HepG2 (cell line): ENCODE data around the gene FUBP3. TPM values are rescaled to one million over a fixed set of nuclear protein-coding genes. Genes with fewer than 3 reads are reported as not detected.

Source experiments
- ATAC-seq: fragments of 200-7000 bp; cut with Tn5 transposase; 3 replicates; pipeline ENCODE4 v1.9.1; 2020; ENCODE audit warnings: mild to moderate bottlenecking, moderate library complexity
- BruUV-seq: library from RNA; stranded (reverse); fragments of 400-500 nt; replicated peaks from 2 replicates; lab custom pipeline; 2021; lab: Mats Ljungman, UMichigan
- CTCF ChIA-PET: fragments of 300-600 bp; formaldehyde crosslinking; extraction: SDS; loops from one replicate; lab custom pipeline; 2021; ENCODE audit warnings: low total read pairs, inconsistent platforms, low intra/inter-chr PET ratio; lab: Yijun Ruan, JAX
- POLR2A ChIA-PET: fragments of 350-600 bp; sonication (Branson Sonifier 250); formaldehyde crosslinking; loops from one replicate; lab custom pipeline; 2020; ENCODE audit warnings: antibody characterized with exemption, inconsistent platforms; lab: Yijun Ruan, JAX
- DNase-seq: peaks from one replicate; pipeline ENCODE4 v3.0.0-alpha.2; 2015; ENCODE audit warnings: low spot score
- FAIRE-seq: peaks from 3 replicates; lab custom pipeline; 2011; peaks lifted over from hg19 to GRCh38; lab: Jason Lieb, UNC
- H2AFZ ChIP-seq: one replicate; pipeline ENCODE4 v1.6.1; 2011; ENCODE audit warnings: low read length, inconsistent platforms
- H3K27ac ChIP-seq: fragments of 300-600 bp; 3 replicates; pipeline ENCODE4 v1.8.0; 2011; ENCODE audit warnings: mixed run types, mild to moderate bottlenecking, mixed read lengths, low read length, inconsistent platforms; ENCODE audit not compliant: insufficient read depth; ENCODE audit errors: extremely low read length
- H3K27me3 ChIP-seq, 2 experiments: fragments of 200-600 bp in 1 of 2; 2 replicates in 1 of 2; 3 replicates in 1 of 2; pipeline versions ENCODE4 v1.6.0 to v1.8.0; 2011; ENCODE audit warnings: low read length in 2 of 2, mild to moderate bottlenecking in 2 of 2, moderate library complexity in 2 of 2, inconsistent platforms in 1 of 2; ENCODE audit not compliant: insufficient read depth in 2 of 2, control insufficient read depth in 1 of 2
- H3K36me3 ChIP-seq, 2 experiments: fragments of 200-600 bp in 1 of 2; replicated peaks in 1 of 2; 2 replicates in 1 of 2; 3 replicates in 1 of 2; pipeline versions ENCODE4 v1.5.1 to v1.8.0; 2011; ENCODE audit warnings: low read length in 2 of 2, inconsistent platforms in 1 of 2; ENCODE audit not compliant: insufficient read depth in 2 of 2, control insufficient read depth in 1 of 2
- H3K4me1 ChIP-seq: 2 replicates; pipeline ENCODE4 v1.5.1; 2012; ENCODE audit warnings: low read length, inconsistent platforms; ENCODE audit not compliant: insufficient read depth
- H3K4me2 ChIP-seq: 2 replicates; pipeline ENCODE4 v1.6.0; 2011; ENCODE audit warnings: low read depth, low read length, inconsistent platforms
- H3K4me3 ChIP-seq, 3 experiments: fragments of 200-600 bp in 1 of 3; sonication (generic), shearing (Covaris generic) in 1 of 3; replicated peaks in 1 of 3; 2 replicates each; pipeline ENCODE4 v1.5.1; 2011 to 2016; ENCODE audit warnings: low read length in 3 of 3, inconsistent platforms in 2 of 3, low read depth in 2 of 3, mild to moderate bottlenecking in 2 of 3, control low read depth in 1 of 3, mixed read lengths in 1 of 3; ENCODE audit not compliant: insufficient read depth in 1 of 3
- H3K79me2 ChIP-seq: one replicate; pipeline ENCODE4 v1.6.1; 2011; ENCODE audit warnings: low read length, inconsistent platforms; ENCODE audit not compliant: insufficient read depth
- H3K9ac ChIP-seq: 2 replicates; pipeline ENCODE4 v1.6.0; 2011; ENCODE audit warnings: mild to moderate bottlenecking, low read depth, low read length, inconsistent platforms; ENCODE audit not compliant: insufficient read depth
- H3K9me3 ChIP-seq: 2 replicates; pipeline ENCODE4 v1.5.1; 2012; ENCODE audit warnings: mild to moderate bottlenecking, low read length
- H4K20me1 ChIP-seq: 2 replicates; pipeline ENCODE4 v1.6.0; 2011; ENCODE audit warnings: inconsistent platforms, mild to moderate bottlenecking, low read length, moderate library complexity; ENCODE audit not compliant: insufficient read depth
- FOXA3 ChIP-seq: IDR thresholded peaks from 2 replicates; pipeline ENCODE4 v1.6.1; 2016; ENCODE audit warnings: missing genetic modification reagents, missing compliant biosample characterization
- FOXK1 ChIP-seq: sonication (generic); formaldehyde crosslinking; IDR thresholded peaks from 2 replicates; pipeline ENCODE4 v1.4.0; 2020; ENCODE audit warnings: low read depth, missing genetic modification reagents, borderline replicate concordance
- HDAC2 ChIP-seq: sonication (generic); formaldehyde crosslinking; IDR thresholded peaks from 2 replicates; pipeline ENCODE4 v1.4.0; 2020; ENCODE audit warnings: missing genetic modification reagents
- HNF4A ChIP-seq: sonication (generic); formaldehyde crosslinking; IDR thresholded peaks from 2 replicates; pipeline ENCODE4 v1.4.0; 2020; ENCODE audit warnings: missing genetic modification reagents
- HNF4G ChIP-seq, 2 experiments: sonication (generic) in 1 of 2; formaldehyde crosslinking in 1 of 2; IDR thresholded peaks; 2 replicates each; pipeline versions ENCODE4 v1.4.0 to v1.6.1; 2011 to 2020; ENCODE audit warnings: borderline replicate concordance in 2 of 2, low read depth in 2 of 2, mild to moderate bottlenecking in 2 of 2, low read length in 1 of 2, missing genetic modification reagents in 1 of 2, moderate library complexity in 1 of 2
- KAT8 ChIP-seq: IDR thresholded peaks from 2 replicates; pipeline ENCODE4 v1.6.1; 2016; ENCODE audit warnings: missing genetic modification reagents, missing compliant biosample characterization
- PPARG ChIP-seq: conservative IDR thresholded peaks from 2 replicates; pipeline ENCODE4 v1.6.1; 2016; ENCODE audit warnings: missing biosample characterization, missing genetic modification reagents
- RFX5 ChIP-seq: IDR thresholded peaks from 2 replicates; pipeline ENCODE4 v1.6.1; 2011; ENCODE audit warnings: low read depth, low read length, improper control_type of control experiment
- SP140L ChIP-seq: sonication (generic); formaldehyde crosslinking; IDR thresholded peaks from 2 replicates; pipeline ENCODE4 v1.4.0; 2020; ENCODE audit warnings: missing genetic modification reagents, borderline replicate concordance
- TBX3 ChIP-seq: fragments of 450-650 bp; IDR thresholded peaks from 2 replicates; pipeline ENCODE4 v1.6.1; 2017; ENCODE audit warnings: antibody characterized with exemption, mild to moderate bottlenecking, inconsistent platforms, borderline replicate concordance
- TEAD2 ChIP-seq: sonication (generic); formaldehyde crosslinking; IDR thresholded peaks from 2 replicates; pipeline ENCODE4 v1.9.0; 2021; ENCODE audit warnings: missing genetic modification reagents
- ZEB1 ChIP-seq: IDR thresholded peaks from 2 replicates; pipeline ENCODE4 v1.6.1; 2012; ENCODE audit warnings: mild to moderate bottlenecking, low read depth, inconsistent platforms; ENCODE audit not compliant: insufficient replicate concordance
- ZNF264 ChIP-seq: sonication (generic); formaldehyde crosslinking; IDR thresholded peaks from 2 replicates; pipeline ENCODE4 v1.4.0; 2020; ENCODE audit warnings: missing genetic modification reagents
- ZNF350 ChIP-seq: sonication (generic); formaldehyde crosslinking; IDR thresholded peaks from 2 replicates; pipeline ENCODE4 v1.4.0; 2020; ENCODE audit warnings: mild to moderate bottlenecking, low read depth, missing genetic modification reagents, borderline replicate concordance
- WGBS: methylation state at CpG from one replicate; pipeline ENCODE4 v1.1.6; 2017; ENCODE audit warnings: low lambda C conversion rate; 5-methylcytosine and 5-hydroxymethylcytosine counted together
- in situ Hi-C: cut with HindIII; loops from 2 replicates; pipeline ENCODE4 v1.10.0; 2017; ENCODE audit warnings: low pct_unique_long_range_greater_than_20kb; ENCODE audit not compliant: extremely low pct_ligation_motif_present
- intact Hi-C: fragments of 100-400 bp; cut with micrococcal nuclease; formaldehyde crosslinking; loops from one replicate; pipeline ENCODE4 v1.10.0; 2022; ENCODE audit not compliant: unreplicated experiment
- polyA plus RNA-seq, 8 experiments: library from polyadenylated mRNA; depleted of rRNA in 3 of 8; stranded (reverse) in 7 of 8; unstranded in 1 of 8; fragments of >200 nt; fragmentation: Illumina TruSeq in 4 of 8; extraction: Trizol in 4 of 8; gene quantifications; 2 replicates each; pipeline versions ENCODE4 v1.2.1 to v1.2.3, GENCODE V29; 2011 to 2016; ENCODE audit warnings: low read depth in 4 of 8, missing spikeins in 1 of 8, mixed read lengths in 1 of 8; ENCODE audit not compliant: insufficient read depth in 1 of 8
- total RNA-seq, 5 experiments: library from RNA; depleted of rRNA; stranded (reverse); fragments of >200 nt; fragmentation: Illumina TruSeq; extraction: Trizol; gene quantifications; 2 replicates each; pipeline ENCODE4 v1.2.3, GENCODE V29; 2016; ENCODE audit warnings: low read depth in 1 of 5
- TF ChIP-seq, protein P1 (sequence below): IDR thresholded peaks from 2 replicates; pipeline ENCODE4 v1.6.1; 2012; ENCODE audit warnings: inconsistent platforms
- TF ChIP-seq, protein P2 (sequence below): sonication (generic); formaldehyde crosslinking; IDR thresholded peaks from 2 replicates; pipeline ENCODE4 v1.4.0; 2020; ENCODE audit warnings: mild to moderate bottlenecking, low read depth, missing genetic modification reagents
- TF ChIP-seq, protein P3 (sequence below): sonication (generic); formaldehyde crosslinking; IDR thresholded peaks from 2 replicates; pipeline ENCODE4 v1.4.0; 2020; ENCODE audit warnings: missing genetic modification reagents
- TF ChIP-seq, protein P4 (sequence below): sonication (generic); formaldehyde crosslinking; IDR thresholded peaks from 2 replicates; pipeline ENCODE4 v1.4.0; 2020; ENCODE audit warnings: mild to moderate bottlenecking, low read depth, missing genetic modification reagents

The FUBP3 gene
- total and polyA plus RNA-seq, 2 of the 13 experiments (the other 11 are each of a cell fraction or from before 2014, with no cell fraction given): 28.7 to 40.0 TPM

DNA sequence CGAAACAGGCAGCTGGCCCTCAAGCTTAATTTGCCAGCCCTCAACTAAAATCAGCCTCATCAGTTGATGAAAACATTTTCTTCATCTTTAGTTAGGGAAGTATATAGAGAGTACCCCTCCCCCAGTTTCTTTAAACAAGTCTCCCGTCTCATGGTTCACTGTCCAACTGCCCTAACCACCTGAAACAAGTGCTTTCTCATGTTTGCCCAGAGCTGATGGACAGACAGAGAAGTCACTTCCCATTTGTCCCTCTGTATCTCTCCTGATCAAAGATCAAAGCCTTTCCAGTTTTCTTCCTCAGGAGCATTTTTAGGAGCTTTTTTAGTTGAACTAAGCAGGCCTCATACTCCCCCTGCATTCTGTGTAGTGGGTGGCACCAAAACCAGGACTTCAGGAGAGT lies 21.7 kb downstream of the FUBP3 start:
- DNase-seq (peak; percentile 72), ATAC-seq (peak; percentile 72), FAIRE-seq (peak; percentile 87)
- no peaks in the 10 kb centered on the region for H3K27me3 ChIP-seq
- ChIA-PET POLR2A (interaction anchor here (2.0 kb wide), 1 partner anchor 102 kb away, joined by 17 read pairs; no protein-coding TSS in a partner anchor), CTCF (no interaction called here)
- H3K79me2 ChIP-seq: peaks cover 8% of the 10 kb centered on the region
- H2AFZ ChIP-seq: no peak overlapping the region
- H3K4me3 ChIP-seq: peak overlapping the region in 1 of 3 experiments; percentile 6; a peak in 1 of 6 replicates
- peaks cover 63% of the 10 kb centered on the region for H3K4me1 ChIP-seq
- H3K9ac ChIP-seq: no peak overlapping the region
- no TSS peak for BruUV-seq
- H3K9me3 ChIP-seq: no peaks in the 10 kb centered on the region
- no peaks in the 10 kb centered on the region for H4K20me1 ChIP-seq
- in situ Hi-C loops: no loop called here
- intact Hi-C loops: loop anchor here (10.0 kb wide), 1 partner anchor 146 kb away; no protein-coding TSS in a partner anchor
- H3K36me3 ChIP-seq: peaks cover 4 to 38% of the 10 kb centered on the region in 2 experiments
- peak overlapping the region; percentile 57 for H3K27ac ChIP-seq
- peak overlapping the region; percentile 45 for H3K4me2 ChIP-seq
- WGBS: 21% methylated on average over 2 of the region's 2 CpGs
- TF ChIP-seq HDAC2 (peak; percentile 62), SP140L (0 out of 2 replicates have a peak, but pooled peaks have one; percentile 48), HNF4A (CRISPR knock-in tag) (peak; percentile 79), RFX5 (no peak), FOXA3 (CRISPR knock-in tag) (peak; percentile 59; the same call in 1 of the 2 replicates), HNF4G (IDR thresholded peaks at IDR 0.05; ENCODE audit: borderline replicate concordance, low read depth, low read length) (peak; percentile 46; the same call in 1 of the 2 replicates), HNF4G (CRISPR knock-in tag; IDR thresholded peaks at IDR 0.05; ENCODE audit: borderline replicate concordance, low read depth) (no peak), KAT8 (CRISPR knock-in tag) (0 out of 2 replicates have a peak, but pooled peaks have one; percentile 18), TBX3 (no peak), TEAD2 (CRISPR knock-in tag) (no peak), ZEB1 (no peak), FOXK1 (CRISPR knock-in tag) (no peak), PPARG (CRISPR knock-in tag) (0 out of 2 replicates have a peak, but pooled peaks have one; percentile 17), ZNF264 (CRISPR knock-in tag) (no peak), ZNF350 (CRISPR knock-in tag) (no peak)
- TF ChIP-seq, protein P1, sequence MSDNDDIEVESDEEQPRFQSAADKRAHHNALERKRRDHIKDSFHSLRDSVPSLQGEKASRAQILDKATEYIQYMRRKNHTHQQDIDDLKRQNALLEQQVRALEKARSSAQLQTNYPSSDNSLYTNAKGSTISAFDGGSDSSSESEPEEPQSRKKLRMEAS: no peak
- TF ChIP-seq, protein P2, sequence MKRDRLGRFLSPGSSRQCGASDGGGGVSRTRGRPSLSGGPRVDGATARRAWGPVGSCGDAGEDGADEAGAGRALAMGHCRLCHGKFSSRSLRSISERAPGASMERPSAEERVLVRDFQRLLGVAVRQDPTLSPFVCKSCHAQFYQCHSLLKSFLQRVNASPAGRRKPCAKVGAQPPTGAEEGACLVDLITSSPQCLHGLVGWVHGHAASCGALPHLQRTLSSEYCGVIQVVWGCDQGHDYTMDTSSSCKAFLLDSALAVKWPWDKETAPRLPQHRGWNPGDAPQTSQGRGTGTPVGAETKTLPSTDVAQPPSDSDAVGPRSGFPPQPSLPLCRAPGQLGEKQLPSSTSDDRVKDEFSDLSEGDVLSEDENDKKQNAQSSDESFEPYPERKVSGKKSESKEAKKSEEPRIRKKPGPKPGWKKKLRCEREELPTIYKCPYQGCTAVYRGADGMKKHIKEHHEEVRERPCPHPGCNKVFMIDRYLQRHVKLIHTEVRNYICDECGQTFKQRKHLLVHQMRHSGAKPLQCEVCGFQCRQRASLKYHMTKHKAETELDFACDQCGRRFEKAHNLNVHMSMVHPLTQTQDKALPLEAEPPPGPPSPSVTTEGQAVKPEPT (CRISPR knock-in tag): no peak
- TF ChIP-seq, protein P3, sequence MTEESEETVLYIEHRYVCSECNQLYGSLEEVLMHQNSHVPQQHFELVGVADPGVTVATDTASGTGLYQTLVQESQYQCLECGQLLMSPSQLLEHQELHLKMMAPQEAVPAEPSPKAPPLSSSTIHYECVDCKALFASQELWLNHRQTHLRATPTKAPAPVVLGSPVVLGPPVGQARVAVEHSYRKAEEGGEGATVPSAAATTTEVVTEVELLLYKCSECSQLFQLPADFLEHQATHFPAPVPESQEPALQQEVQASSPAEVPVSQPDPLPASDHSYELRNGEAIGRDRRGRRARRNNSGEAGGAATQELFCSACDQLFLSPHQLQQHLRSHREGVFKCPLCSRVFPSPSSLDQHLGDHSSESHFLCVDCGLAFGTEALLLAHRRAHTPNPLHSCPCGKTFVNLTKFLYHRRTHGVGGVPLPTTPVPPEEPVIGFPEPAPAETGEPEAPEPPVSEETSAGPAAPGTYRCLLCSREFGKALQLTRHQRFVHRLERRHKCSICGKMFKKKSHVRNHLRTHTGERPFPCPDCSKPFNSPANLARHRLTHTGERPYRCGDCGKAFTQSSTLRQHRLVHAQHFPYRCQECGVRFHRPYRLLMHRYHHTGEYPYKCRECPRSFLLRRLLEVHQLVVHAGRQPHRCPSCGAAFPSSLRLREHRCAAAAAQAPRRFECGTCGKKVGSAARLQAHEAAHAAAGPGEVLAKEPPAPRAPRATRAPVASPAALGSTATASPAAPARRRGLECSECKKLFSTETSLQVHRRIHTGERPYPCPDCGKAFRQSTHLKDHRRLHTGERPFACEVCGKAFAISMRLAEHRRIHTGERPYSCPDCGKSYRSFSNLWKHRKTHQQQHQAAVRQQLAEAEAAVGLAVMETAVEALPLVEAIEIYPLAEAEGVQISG (CRISPR knock-in tag): no peak
- TF ChIP-seq, protein P4, sequence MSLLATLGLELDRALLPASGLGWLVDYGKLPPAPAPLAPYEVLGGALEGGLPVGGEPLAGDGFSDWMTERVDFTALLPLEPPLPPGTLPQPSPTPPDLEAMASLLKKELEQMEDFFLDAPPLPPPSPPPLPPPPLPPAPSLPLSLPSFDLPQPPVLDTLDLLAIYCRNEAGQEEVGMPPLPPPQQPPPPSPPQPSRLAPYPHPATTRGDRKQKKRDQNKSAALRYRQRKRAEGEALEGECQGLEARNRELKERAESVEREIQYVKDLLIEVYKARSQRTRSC (CRISPR knock-in tag): no peak
